ENCODE data around the gene ALK. TPM values are rescaled to one million over a fixed set of nuclear protein-coding genes. Genes with fewer than 3 reads are reported as not detected.

The ALK gene
- total and polyA plus RNA-seq, 4 donors: 4.2 to 16.7 (median 14.2) TPM

- no peaks in the 10 kb centered on the region for H3K27me3 ChIP-seq (ENCODE audit: control insufficient read depth, insufficient read depth, low read length)
- H3K9me3 ChIP-seq (ENCODE audit: control insufficient read depth, insufficient read depth, low read length): no peaks in the 10 kb centered on the region
- H3K4me3 ChIP-seq (ENCODE audit: low read depth, low read length): no peak overlapping the region
- DNase-seq (ENCODE audit: low read depth in 4 of 6, low spot score in 6 of 6): no peak
- H3K36me3 ChIP-seq (ENCODE audit: control insufficient read depth, insufficient read depth, low read length): no peaks in the 10 kb centered on the region
- peaks cover 6% of the 10 kb centered on the region for H3K4me1 ChIP-seq (ENCODE audit: control insufficient read depth, insufficient read depth, low read length)
- no peak overlapping the region for H3K27ac ChIP-seq (ENCODE audit: low read depth, low read length)
- 60% methylated on average over 1 of the region's 4 CpGs for WGBS (ENCODE audit: insufficient coverage)
Measured at GRCh38 chr2:29480426-29480825, 441.0 kb downstream of the ALK start.

- H3K9me3 ChIP-seq (ENCODE audit: control insufficient read depth, insufficient read depth, low read length): no peaks in the 10 kb centered on the region
- H3K27ac ChIP-seq (ENCODE audit: low read depth, low read length): no peak overlapping the region
- H3K4me1 ChIP-seq (ENCODE audit: control insufficient read depth, insufficient read depth, low read length): peaks cover 10% of the 10 kb centered on the region
- no CpG with 5 or more reads among the region's 2 CpGs for WGBS (ENCODE audit: insufficient coverage)
- H3K27me3 ChIP-seq (ENCODE audit: control insufficient read depth, insufficient read depth, low read length): no peaks in the 10 kb centered on the region
- no peaks in the 10 kb centered on the region for H3K36me3 ChIP-seq (ENCODE audit: control insufficient read depth, insufficient read depth, low read length)
- peak in 1 of 6 donors; percentile 63 for DNase-seq (ENCODE audit: low read depth in 4 of 6, low spot score in 6 of 6)
- no peak overlapping the region for H3K4me3 ChIP-seq (ENCODE audit: low read depth, low read length)
Measured at GRCh38 chr2:29479401-29479800, 442.0 kb downstream of the ALK start.

- no peaks in the 10 kb centered on the region for H3K9me3 ChIP-seq (ENCODE audit: control insufficient read depth, insufficient read depth, low read length)
- peaks cover 10% of the 10 kb centered on the region for H3K4me1 ChIP-seq (ENCODE audit: control insufficient read depth, insufficient read depth, low read length)
- 94% methylated on average over 4 of the region's 4 CpGs for WGBS (ENCODE audit: insufficient coverage)
- no peaks in the 10 kb centered on the region for H3K27me3 ChIP-seq (ENCODE audit: control insufficient read depth, insufficient read depth, low read length)
- DNase-seq (ENCODE audit: low read depth in 4 of 6, low spot score in 6 of 6): no peak
- no peaks in the 10 kb centered on the region for H3K36me3 ChIP-seq (ENCODE audit: control insufficient read depth, insufficient read depth, low read length)
- H3K4me3 ChIP-seq (ENCODE audit: low read depth, low read length): no peak overlapping the region
- H3K27ac ChIP-seq (ENCODE audit: low read depth, low read length): no peak overlapping the region
Measured at GRCh38 chr2:29478641-29479040, 442.7 kb downstream of the ALK start.

- no peak overlapping the region for H3K27ac ChIP-seq (ENCODE audit: low read depth, low read length)
- no peak for DNase-seq (ENCODE audit: low read depth in 4 of 6, low spot score in 6 of 6)
- no peaks in the 10 kb centered on the region for H3K27me3 ChIP-seq (ENCODE audit: control insufficient read depth, insufficient read depth, low read length)
- H3K4me1 ChIP-seq (ENCODE audit: control insufficient read depth, insufficient read depth, low read length): peaks cover 10% of the 10 kb centered on the region
- H3K9me3 ChIP-seq (ENCODE audit: control insufficient read depth, insufficient read depth, low read length): peaks cover 1% of the 10 kb centered on the region
- H3K4me3 ChIP-seq (ENCODE audit: low read depth, low read length): no peak overlapping the region
- no peaks in the 10 kb centered on the region for H3K36me3 ChIP-seq (ENCODE audit: control insufficient read depth, insufficient read depth, low read length)
Measured at GRCh38 chr2:29477186-29477585, 444.2 kb downstream of the ALK start.

GRCh38 chr2:29475499-29475898, 445.9 kb downstream of the ALK start:
- Histone ChIP-seq H3K27ac (ENCODE audit: low read depth, low read length) (no peak overlapping the region), H3K9me3 (ENCODE audit: control insufficient read depth, insufficient read depth, low read length) (peaks cover 1% of the 10 kb centered on the region), H3K36me3 (ENCODE audit: control insufficient read depth, insufficient read depth, low read length) (no peaks in the 10 kb centered on the region), H3K4me1 (ENCODE audit: control insufficient read depth, insufficient read depth, low read length) (peaks cover 10% of the 10 kb centered on the region), H3K27me3 (ENCODE audit: control insufficient read depth, insufficient read depth, low read length) (no peaks in the 10 kb centered on the region), H3K4me3 (ENCODE audit: low read depth, low read length) (no peak overlapping the region)
- peak in 3 of 6 donors; percentile 20 to 79 (median 32) for DNase-seq (ENCODE audit: low read depth in 4 of 6, low spot score in 6 of 6)
- 50% methylated on average over 7 of the region's 9 CpGs for WGBS (ENCODE audit: insufficient coverage)

GRCh38 chr2:29469961-29470360, 451.4 kb downstream of the ALK start:
- no peaks in the 10 kb centered on the region for H3K27me3 ChIP-seq (ENCODE audit: control insufficient read depth, insufficient read depth, low read length)
- H3K4me3 ChIP-seq (ENCODE audit: low read depth, low read length): no peak overlapping the region
- no peaks in the 10 kb centered on the region for H3K36me3 ChIP-seq (ENCODE audit: control insufficient read depth, insufficient read depth, low read length)
- no peaks in the 10 kb centered on the region for H3K4me1 ChIP-seq (ENCODE audit: control insufficient read depth, insufficient read depth, low read length)
- no CpG with 5 or more reads among the region's 3 CpGs for WGBS (ENCODE audit: insufficient coverage)
- no peak for DNase-seq (ENCODE audit: low read depth in 4 of 6, low spot score in 6 of 6)
- peaks cover 1% of the 10 kb centered on the region for H3K9me3 ChIP-seq (ENCODE audit: control insufficient read depth, insufficient read depth, low read length)
- H3K27ac ChIP-seq (ENCODE audit: low read depth, low read length): no peak overlapping the region

GRCh38 chr2:29469516-29469915, 451.9 kb downstream of the ALK start:
- H3K4me3 ChIP-seq (ENCODE audit: low read depth, low read length): no peak overlapping the region
- DNase-seq (ENCODE audit: low read depth in 4 of 6, low spot score in 6 of 6): no peak
- no peak overlapping the region for H3K27ac ChIP-seq (ENCODE audit: low read depth, low read length)
- no peaks in the 10 kb centered on the region for H3K27me3 ChIP-seq (ENCODE audit: control insufficient read depth, insufficient read depth, low read length)
- H3K4me1 ChIP-seq (ENCODE audit: control insufficient read depth, insufficient read depth, low read length): no peaks in the 10 kb centered on the region
- no peaks in the 10 kb centered on the region for H3K36me3 ChIP-seq (ENCODE audit: control insufficient read depth, insufficient read depth, low read length)
- H3K9me3 ChIP-seq (ENCODE audit: control insufficient read depth, insufficient read depth, low read length): peaks cover 1% of the 10 kb centered on the region
- no CpG with 5 or more reads among the region's 1 CpG for WGBS (ENCODE audit: insufficient coverage)

GRCh38 chr2:29463181-29463900, 458.0 kb downstream of the ALK start:
- H3K9me3 ChIP-seq (ENCODE audit: control insufficient read depth, insufficient read depth, low read length): no peaks in the 10 kb centered on the region
- H3K36me3 ChIP-seq (ENCODE audit: control insufficient read depth, insufficient read depth, low read length): no peaks in the 10 kb centered on the region
- H3K27me3 ChIP-seq (ENCODE audit: control insufficient read depth, insufficient read depth, low read length): peaks cover 2% of the 10 kb centered on the region
- H3K4me1 ChIP-seq (ENCODE audit: control insufficient read depth, insufficient read depth, low read length): no peaks in the 10 kb centered on the region
- 90% methylated on average over 2 of the region's 3 CpGs for WGBS (ENCODE audit: insufficient coverage)
- DNase-seq (ENCODE audit: low read depth in 4 of 6, low spot score in 6 of 6): no peak
- H3K27ac ChIP-seq (ENCODE audit: low read depth, low read length): no peak overlapping the region
- H3K4me3 ChIP-seq (ENCODE audit: low read depth, low read length): no peak overlapping the region

- H3K4me3 ChIP-seq (ENCODE audit: low read depth, low read length): no peak overlapping the region
- H3K36me3 ChIP-seq (ENCODE audit: control insufficient read depth, insufficient read depth, low read length): no peaks in the 10 kb centered on the region
- peaks cover 2% of the 10 kb centered on the region for H3K27me3 ChIP-seq (ENCODE audit: control insufficient read depth, insufficient read depth, low read length)
- H3K4me1 ChIP-seq (ENCODE audit: control insufficient read depth, insufficient read depth, low read length): no peaks in the 10 kb centered on the region
- DNase-seq (ENCODE audit: low read depth in 4 of 6, low spot score in 6 of 6): no peak
- WGBS (ENCODE audit: insufficient coverage): no CpG with 5 or more reads among the region's 5 CpGs
- no peak overlapping the region for H3K27ac ChIP-seq (ENCODE audit: low read depth, low read length)
- no peaks in the 10 kb centered on the region for H3K9me3 ChIP-seq (ENCODE audit: control insufficient read depth, insufficient read depth, low read length)
Measured at GRCh38 chr2:29462293-29462692, 459.1 kb downstream of the ALK start.

GRCh38 chr2:29460190-29460589, 461.2 kb downstream of the ALK start:
- peaks cover 2% of the 10 kb centered on the region for H3K27me3 ChIP-seq (ENCODE audit: control insufficient read depth, insufficient read depth, low read length)
- H3K36me3 ChIP-seq (ENCODE audit: control insufficient read depth, insufficient read depth, low read length): no peaks in the 10 kb centered on the region
- no peaks in the 10 kb centered on the region for H3K9me3 ChIP-seq (ENCODE audit: control insufficient read depth, insufficient read depth, low read length)
- peaks cover 1% of the 10 kb centered on the region for H3K4me1 ChIP-seq (ENCODE audit: control insufficient read depth, insufficient read depth, low read length)
- peak in 1 of 6 donors; percentile 16 for DNase-seq (ENCODE audit: low read depth in 4 of 6, low spot score in 6 of 6)
- WGBS (ENCODE audit: insufficient coverage): 42% methylated on average over 2 of the region's 3 CpGs
- no peak overlapping the region for H3K4me3 ChIP-seq (ENCODE audit: low read depth, low read length)
- no peak overlapping the region for H3K27ac ChIP-seq (ENCODE audit: low read depth, low read length)

Data from spinal cord (tissue), 10 donors.